ENCODE measurements around the gene RNF14. TPM values are rescaled to one million over a fixed set of nuclear protein-coding genes. Genes with fewer than 3 reads are reported as not detected.

The RNF14 gene
- total RNA-seq, 4 donors from 2014 or later: 33.8 to 53.5 (median 45.7) TPM

DNA sequence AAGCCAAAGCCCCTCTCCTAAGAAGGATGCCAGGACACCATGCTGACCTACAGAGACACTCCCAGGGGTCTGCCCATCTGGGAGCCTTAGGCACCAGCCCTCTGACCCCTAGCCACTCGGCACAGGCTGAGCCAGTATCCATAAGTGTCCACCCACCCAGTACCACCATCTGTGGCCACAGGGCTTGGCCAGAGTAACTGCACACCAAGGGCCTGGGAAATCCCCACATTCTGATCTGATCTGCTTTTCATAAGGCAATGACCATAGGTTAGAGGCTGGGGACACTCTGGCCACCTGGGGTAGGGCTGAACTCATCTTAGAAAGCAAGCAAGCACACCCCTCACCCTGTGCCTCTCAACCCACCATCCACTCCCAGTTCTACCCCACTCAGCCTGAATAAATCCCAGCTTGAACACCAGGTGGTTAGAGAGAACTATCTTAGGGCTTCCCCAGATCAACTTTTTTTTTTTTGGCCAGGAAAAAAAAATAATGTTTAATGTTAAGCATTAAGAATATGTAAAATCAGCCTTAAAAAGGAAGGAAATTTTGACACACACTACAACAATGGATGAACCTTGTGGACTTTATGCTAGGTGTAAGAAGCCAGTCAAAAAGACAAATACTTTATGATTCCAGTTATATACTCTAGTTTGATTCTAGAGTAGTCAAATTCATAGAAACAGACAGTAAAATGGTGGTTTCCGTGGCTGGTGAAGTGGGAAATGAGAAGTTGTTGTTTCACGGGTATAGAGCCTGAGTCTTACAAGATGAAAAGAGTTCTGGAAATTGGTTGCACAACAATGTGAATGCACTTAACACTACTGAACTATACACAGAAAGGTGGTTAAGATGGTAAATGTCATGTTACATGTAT is 37.7 kb downstream of the RNF14 start:
- no peaks in the 10 kb centered on the region for H3K27me3 ChIP-seq
- peaks cover 8% of the 10 kb centered on the region for H3K4me1 ChIP-seq
- no peak overlapping the region for H3K4me3 ChIP-seq
- no peaks in the 10 kb centered on the region for H3K9me3 ChIP-seq
- no peak for DNase-seq (ENCODE audit: low spot score in 2 of 2)
- no peak overlapping the region for H3K27ac ChIP-seq
- H3K36me3 ChIP-seq: peaks cover 42% of the 10 kb centered on the region
- WGBS: 84% methylated on average over 3 of the region's 3 CpGs
- TF ChIP-seq EP300 (IDR thresholded peaks at IDR 0.05): no peak

DNA sequence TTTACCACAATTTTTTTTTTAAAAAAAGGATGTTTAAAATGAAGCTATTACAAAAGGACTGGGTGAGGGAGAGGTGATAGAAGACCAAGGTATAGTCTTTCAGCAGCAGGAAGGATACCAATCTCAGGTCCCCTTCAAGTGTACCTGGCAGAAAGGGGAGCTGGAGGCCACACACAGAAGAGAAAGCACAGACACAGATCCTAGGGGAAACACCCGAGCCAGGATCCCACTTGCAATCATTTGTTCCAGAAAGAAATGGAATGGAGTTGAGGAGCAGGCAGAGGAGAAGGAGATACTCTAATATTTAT is 38.3 kb downstream of the RNF14 start:
- no peaks in the 10 kb centered on the region for H3K27me3 ChIP-seq
- DNase-seq (ENCODE audit: low spot score in 2 of 2): no peak
- TF ChIP-seq, protein P1, sequence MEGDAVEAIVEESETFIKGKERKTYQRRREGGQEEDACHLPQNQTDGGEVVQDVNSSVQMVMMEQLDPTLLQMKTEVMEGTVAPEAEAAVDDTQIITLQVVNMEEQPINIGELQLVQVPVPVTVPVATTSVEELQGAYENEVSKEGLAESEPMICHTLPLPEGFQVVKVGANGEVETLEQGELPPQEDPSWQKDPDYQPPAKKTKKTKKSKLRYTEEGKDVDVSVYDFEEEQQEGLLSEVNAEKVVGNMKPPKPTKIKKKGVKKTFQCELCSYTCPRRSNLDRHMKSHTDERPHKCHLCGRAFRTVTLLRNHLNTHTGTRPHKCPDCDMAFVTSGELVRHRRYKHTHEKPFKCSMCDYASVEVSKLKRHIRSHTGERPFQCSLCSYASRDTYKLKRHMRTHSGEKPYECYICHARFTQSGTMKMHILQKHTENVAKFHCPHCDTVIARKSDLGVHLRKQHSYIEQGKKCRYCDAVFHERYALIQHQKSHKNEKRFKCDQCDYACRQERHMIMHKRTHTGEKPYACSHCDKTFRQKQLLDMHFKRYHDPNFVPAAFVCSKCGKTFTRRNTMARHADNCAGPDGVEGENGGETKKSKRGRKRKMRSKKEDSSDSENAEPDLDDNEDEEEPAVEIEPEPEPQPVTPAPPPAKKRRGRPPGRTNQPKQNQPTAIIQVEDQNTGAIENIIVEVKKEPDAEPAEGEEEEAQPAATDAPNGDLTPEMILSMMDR (IDR thresholded peaks at IDR 0.05): no peak
- no peak for TF ChIP-seq POLR2A (IDR thresholded peaks at IDR 0.05)
- TF ChIP-seq EP300 (IDR thresholded peaks at IDR 0.05): no peak
- no peak for TF ChIP-seq POLR2AphosphoS5 (IDR thresholded peaks at IDR 0.05)
- H3K4me1 ChIP-seq: peaks cover 12% of the 10 kb centered on the region
- no peak overlapping the region for H3K4me3 ChIP-seq
- peaks cover 36% of the 10 kb centered on the region for H3K36me3 ChIP-seq
- H3K27ac ChIP-seq: no peak overlapping the region
- 73% methylated on average over 1 of the region's 1 CpG for WGBS
- no peaks in the 10 kb centered on the region for H3K9me3 ChIP-seq

DNA sequence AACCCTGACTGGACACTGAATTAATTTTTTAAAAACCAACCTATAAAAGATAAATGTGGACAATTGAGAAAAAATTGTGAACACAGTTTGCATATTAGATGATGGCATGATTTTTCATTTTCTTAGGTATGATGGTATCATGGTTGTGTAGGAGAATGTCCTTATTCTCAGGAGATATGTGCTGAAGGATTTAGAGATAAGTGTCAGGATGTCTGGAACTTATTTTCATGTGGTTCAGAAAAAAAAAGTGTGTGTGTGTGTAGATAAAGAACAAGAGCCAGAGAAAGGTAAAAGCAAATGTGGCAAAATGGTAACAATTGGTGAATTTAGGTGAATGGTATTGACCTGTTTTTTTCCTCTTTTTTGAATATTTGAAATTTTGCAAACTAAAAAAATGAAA is 39.9 kb downstream of the RNF14 start:
- Histone ChIP-seq H3K9me3 (no peaks in the 10 kb centered on the region), H3K4me1 (peaks cover 22% of the 10 kb centered on the region), H3K27me3 (no peaks in the 10 kb centered on the region), H3K4me3 (no peak overlapping the region), H3K27ac (no peak overlapping the region), H3K36me3 (peaks cover 22% of the 10 kb centered on the region)
- TF ChIP-seq POLR2AphosphoS5 (IDR thresholded peaks at IDR 0.05) (no peak), POLR2A (IDR thresholded peaks at IDR 0.05) (no peak), EP300 (IDR thresholded peaks at IDR 0.05) (no peak)
- TF ChIP-seq, protein P1 (IDR thresholded peaks at IDR 0.05): no peak
- DNase-seq (ENCODE audit: low spot score in 2 of 2): no peak

DNA sequence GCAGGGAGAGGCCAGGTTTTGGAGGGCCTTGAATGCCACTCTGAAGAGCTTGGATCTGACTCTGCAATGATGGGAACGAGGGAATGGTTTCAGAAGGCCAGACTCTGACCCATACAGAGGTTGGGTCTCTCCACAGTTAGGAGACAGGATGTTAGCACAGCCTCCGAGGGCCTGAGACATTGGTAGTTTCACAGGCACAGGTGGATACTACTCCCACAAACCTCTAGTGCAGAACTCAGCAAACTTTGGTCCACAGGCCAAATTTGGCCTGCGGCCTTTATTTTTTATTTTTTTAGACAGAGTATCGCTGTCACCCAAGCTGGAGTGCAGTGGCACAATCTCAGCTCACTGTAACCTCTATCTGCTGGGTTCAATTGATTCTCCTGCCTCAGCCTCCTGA is 41.0 kb downstream of the RNF14 start:
- no peaks in the 10 kb centered on the region for H3K9me3 ChIP-seq
- H3K27ac ChIP-seq: no peak overlapping the region
- WGBS: 89% methylated on average over 4 of the region's 4 CpGs
- DNase-seq (ENCODE audit: low spot score in 2 of 2): no peak
- peaks cover 24% of the 10 kb centered on the region for H3K4me1 ChIP-seq
- no peak overlapping the region for H3K4me3 ChIP-seq
- peaks cover 17% of the 10 kb centered on the region for H3K36me3 ChIP-seq
- no peaks in the 10 kb centered on the region for H3K27me3 ChIP-seq
- TF ChIP-seq, protein P1 (IDR thresholded peaks at IDR 0.05): no peak
- no peak for TF ChIP-seq POLR2AphosphoS5 (IDR thresholded peaks at IDR 0.05)
- TF ChIP-seq EP300 (IDR thresholded peaks at IDR 0.05): no peak
- TF ChIP-seq POLR2A (IDR thresholded peaks at IDR 0.05): no peak

DNA sequence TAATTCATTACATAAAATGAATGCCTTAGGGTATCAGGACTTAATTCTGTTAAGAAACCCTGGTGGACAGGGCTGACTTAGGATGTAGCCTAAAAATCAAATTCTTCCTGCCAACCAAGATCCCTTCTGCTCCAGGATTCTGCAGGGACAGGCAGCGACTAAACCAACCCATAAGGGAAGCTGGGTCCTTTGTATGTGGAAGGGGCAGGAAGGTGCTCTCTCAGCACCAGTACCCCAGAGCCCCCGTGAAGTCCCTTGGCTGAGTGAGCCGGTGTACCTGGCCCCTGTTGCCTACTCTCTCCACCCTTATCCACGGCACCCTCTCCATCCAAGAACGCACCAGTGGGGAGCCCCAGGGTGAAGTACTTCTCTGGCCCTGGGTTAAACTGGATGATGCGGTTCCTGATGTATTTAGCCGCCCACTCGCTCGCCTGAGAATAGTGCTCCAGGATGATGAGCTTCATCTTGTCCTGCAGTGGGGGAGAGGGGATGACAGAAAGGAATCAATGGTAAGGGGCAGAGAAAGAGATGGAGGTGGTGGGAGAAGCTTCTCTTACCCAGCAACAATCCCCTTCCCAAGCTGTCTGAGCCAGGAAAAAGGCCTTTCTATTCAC is 42.8 kb downstream of the RNF14 start:
- H3K4me1 ChIP-seq: peaks cover 34% of the 10 kb centered on the region
- H3K27ac ChIP-seq: no peak overlapping the region

More for the DNA sequence above, 42.8 kb downstream of the RNF14 start:
- TF ChIP-seq POLR2AphosphoS5 (IDR thresholded peaks at IDR 0.05): no peak
- TF ChIP-seq POLR2A (IDR thresholded peaks at IDR 0.05): no peak
- TF ChIP-seq, protein P1 (IDR thresholded peaks at IDR 0.05): no peak
- no peak for TF ChIP-seq EP300 (IDR thresholded peaks at IDR 0.05)
- no peaks in the 10 kb centered on the region for H3K27me3 ChIP-seq
- DNase-seq (ENCODE audit: low spot score in 2 of 2): no peak
- 88% methylated on average over 9 of the region's 9 CpGs for WGBS
- peak overlapping the region; percentile 77 for H3K4me3 ChIP-seq
- no peaks in the 10 kb centered on the region for H3K36me3 ChIP-seq
- no peaks in the 10 kb centered on the region for H3K9me3 ChIP-seq
